Esophagus squamous epithelium (tissue), 4 donors: ENCODE measurements around the gene OR2AE1.

Source experiments
- POLR2A ChIP-seq, 4 donors: fragments of 450-650 bp; IDR thresholded peaks; one replicate each; pipeline ENCODE4 v1.6.1; 2017; ENCODE audit warnings: antibody characterized with exemption in 4 of 4, mild to moderate bottlenecking in 4 of 4, moderate library complexity in 3 of 4
- TF ChIP-seq, protein P1 (sequence below), 6 experiments: fragments of 450-650 bp in 4 of 6; fragments of 200-600 bp in 2 of 6; sonication (generic) in 2 of 6; IDR thresholded peaks; one replicate each; pipeline ENCODE4 v1.5.1; 2016 to 2019; ENCODE audit warnings: antibody characterized with exemption in 6 of 6, mild to moderate bottlenecking in 4 of 6, moderate library complexity in 4 of 6

DNA sequence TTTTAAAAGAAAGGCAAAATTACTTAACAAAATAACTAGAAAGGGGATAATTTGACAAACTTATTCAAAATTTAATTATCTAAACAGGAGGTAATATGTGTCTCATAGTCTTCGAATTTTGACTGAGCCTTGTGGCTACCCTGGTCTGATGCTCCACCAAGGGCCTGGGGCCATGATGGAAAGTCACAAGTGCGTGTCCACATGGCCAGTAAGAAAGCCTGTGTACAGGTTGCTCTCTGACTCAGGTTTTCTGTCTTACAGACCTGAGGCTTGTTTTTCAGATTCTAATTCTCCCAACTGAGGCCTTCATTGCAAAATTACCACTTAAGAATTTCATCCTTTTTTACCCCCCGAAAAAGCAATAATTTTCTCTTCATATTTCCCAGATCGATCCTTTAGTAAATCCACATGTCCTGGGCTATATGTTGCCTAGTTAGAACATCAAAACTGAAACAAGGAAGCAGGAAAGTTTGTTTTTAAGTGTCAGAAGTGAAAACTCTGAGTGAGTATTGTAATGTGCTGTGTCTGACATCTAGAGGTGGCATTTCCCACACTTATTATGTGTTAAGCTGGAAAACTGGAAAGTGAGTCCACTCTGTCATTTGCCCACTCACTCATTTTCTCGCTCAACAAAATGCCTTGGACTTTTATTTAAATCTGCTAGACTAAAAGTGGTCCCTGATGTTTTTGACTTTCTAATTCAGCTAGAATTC is 39.0 kb downstream of the OR2AE1 start:
- TF ChIP-seq, protein P1, sequence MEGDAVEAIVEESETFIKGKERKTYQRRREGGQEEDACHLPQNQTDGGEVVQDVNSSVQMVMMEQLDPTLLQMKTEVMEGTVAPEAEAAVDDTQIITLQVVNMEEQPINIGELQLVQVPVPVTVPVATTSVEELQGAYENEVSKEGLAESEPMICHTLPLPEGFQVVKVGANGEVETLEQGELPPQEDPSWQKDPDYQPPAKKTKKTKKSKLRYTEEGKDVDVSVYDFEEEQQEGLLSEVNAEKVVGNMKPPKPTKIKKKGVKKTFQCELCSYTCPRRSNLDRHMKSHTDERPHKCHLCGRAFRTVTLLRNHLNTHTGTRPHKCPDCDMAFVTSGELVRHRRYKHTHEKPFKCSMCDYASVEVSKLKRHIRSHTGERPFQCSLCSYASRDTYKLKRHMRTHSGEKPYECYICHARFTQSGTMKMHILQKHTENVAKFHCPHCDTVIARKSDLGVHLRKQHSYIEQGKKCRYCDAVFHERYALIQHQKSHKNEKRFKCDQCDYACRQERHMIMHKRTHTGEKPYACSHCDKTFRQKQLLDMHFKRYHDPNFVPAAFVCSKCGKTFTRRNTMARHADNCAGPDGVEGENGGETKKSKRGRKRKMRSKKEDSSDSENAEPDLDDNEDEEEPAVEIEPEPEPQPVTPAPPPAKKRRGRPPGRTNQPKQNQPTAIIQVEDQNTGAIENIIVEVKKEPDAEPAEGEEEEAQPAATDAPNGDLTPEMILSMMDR (IDR thresholded peaks at IDR 0.05): peak in 5 of 6 experiments; percentile 19 to 61 (median 35)
- TF ChIP-seq POLR2A (IDR thresholded peaks at IDR 0.05): no peak
